ENCODE data around the gene LRP11. TPM values are rescaled to one million over a fixed set of nuclear protein-coding genes. Genes with fewer than 3 reads are reported as not detected.
"Not testable (repeated sequence)": the region's sequence is repeated elsewhere in the genome, so short reads cannot be mapped to it uniquely, and the experiment has no call there.

LRP11 gene
- total and polyA plus RNA-seq, 5 donors from 2014 or later = 0.42 to 1.3 (median 0.64) TPM

DNA sequence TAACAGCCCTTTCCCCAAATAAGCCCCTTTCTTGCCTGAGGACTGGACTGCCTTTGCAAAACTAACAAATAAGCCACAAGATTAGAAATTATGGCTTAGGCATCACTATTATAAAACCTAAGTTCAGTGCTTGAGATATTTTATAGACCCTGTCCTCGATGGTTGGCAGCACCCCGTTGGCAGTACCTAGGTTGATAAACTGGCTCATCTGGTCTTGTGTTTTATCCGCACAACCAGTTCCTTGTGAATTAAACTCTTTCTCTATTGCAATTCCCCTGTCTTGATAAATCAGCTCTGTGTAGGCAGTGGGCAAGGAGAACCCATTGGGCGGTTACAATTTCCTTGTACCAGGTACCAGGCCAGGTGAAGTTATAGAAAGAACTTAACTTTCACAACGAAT is 6.6 kb downstream of the LRP11 start:
- H3K4me1 ChIP-seq (ENCODE audit: control insufficient read depth, insufficient read depth, low read length, poor library complexity, severe bottlenecking) = peaks cover under 1% of the 10 kb centered on the region
- H3K27me3 Mint-ChIP-seq = peaks cover 35% of the 10 kb centered on the region

GRCh38 chr6:149856256-149856994 is 7.7 kb downstream of the LRP11 start:
- Mint-ChIP-seq H3K27ac (no peak overlapping the region), H3K4me1 (peaks cover 0 to 6% (median 1%) of the 10 kb centered on the region in 4 donors), H3K9me3 (no peaks in the 10 kb centered on the region), H3K36me3 (peaks cover 7% of the 10 kb centered on the region), H3K27me3 (peaks cover 30% of the 10 kb centered on the region), H3K4me3 (no peak overlapping the region)
- H3K9me3 ChIP-seq (ENCODE audit: control insufficient read depth in 2 of 2, low read length in 2 of 2) = no peaks in the 10 kb centered on the region
- H3K27me3 ChIP-seq (ENCODE audit: control insufficient read depth, insufficient read depth, low read length) = peaks cover 6% of the 10 kb centered on the region
- no peaks in the 10 kb centered on the region for H3K36me3 ChIP-seq (ENCODE audit: control insufficient read depth, insufficient read depth, low read length)
- ATAC-seq (ENCODE audit: low read depth in 2 of 2) = no peak
- DNase-seq = no peak
- H3K4me1 ChIP-seq (ENCODE audit: control insufficient read depth, insufficient read depth, low read length, poor library complexity, severe bottlenecking) = peaks cover 6% of the 10 kb centered on the region
- H3K4me3 ChIP-seq (ENCODE audit: low read depth, low read length) = no peak overlapping the region
- H3K27ac ChIP-seq (ENCODE audit: insufficient read depth, low read length, poor library complexity, severe bottlenecking) = no peak overlapping the region

More for the DNA sequence above, 6.6 kb downstream of the LRP11 start:
- Histone ChIP-seq H3K9me3 (ENCODE audit: control insufficient read depth in 2 of 2, low read length in 2 of 2) (no peaks in the 10 kb centered on the region), H3K27ac (ENCODE audit: insufficient read depth, low read length, poor library complexity, severe bottlenecking) (no peak overlapping the region), H3K4me3 (ENCODE audit: low read depth, low read length) (no peak overlapping the region), H3K36me3 (ENCODE audit: control insufficient read depth, insufficient read depth, low read length) (no peaks in the 10 kb centered on the region), H3K27me3 (ENCODE audit: control insufficient read depth, insufficient read depth, low read length) (peaks cover 13% of the 10 kb centered on the region)
- no peak overlapping the region for H3K27ac Mint-ChIP-seq
- DNase-seq (no peak), ATAC-seq (ENCODE audit: low read depth in 2 of 2) (no peak)
- no peaks in the 10 kb centered on the region for H3K9me3 Mint-ChIP-seq
- peaks cover 0 to 4% (median 2%) of the 10 kb centered on the region in 4 donors for H3K4me1 Mint-ChIP-seq
- H3K36me3 Mint-ChIP-seq = peaks cover 7% of the 10 kb centered on the region
- H3K4me3 Mint-ChIP-seq = no peak overlapping the region

- no peak overlapping the region for H3K27ac ChIP-seq (ENCODE audit: insufficient read depth, low read length, poor library complexity, severe bottlenecking)
- Mint-ChIP-seq H3K27ac (peak overlapping the region in 1 of 3 donors; percentile 50), H3K4me1 (peaks cover 0 to 6% (median 1%) of the 10 kb centered on the region in 4 donors), H3K4me3 (no peak overlapping the region), H3K27me3 (peaks cover 26% of the 10 kb centered on the region), H3K36me3 (peaks cover 4% of the 10 kb centered on the region), H3K9me3 (no peaks in the 10 kb centered on the region)
- H3K27me3 ChIP-seq (ENCODE audit: control insufficient read depth, insufficient read depth, low read length) = peaks cover 3% of the 10 kb centered on the region
- no peak for DNase-seq
- ATAC-seq (ENCODE audit: low read depth in 2 of 2) = no peak
- H3K36me3 ChIP-seq (ENCODE audit: control insufficient read depth, insufficient read depth, low read length) = no peaks in the 10 kb centered on the region
- H3K4me1 ChIP-seq (ENCODE audit: control insufficient read depth, insufficient read depth, low read length, poor library complexity, severe bottlenecking) = peaks cover 6% of the 10 kb centered on the region
- H3K4me3 ChIP-seq (ENCODE audit: low read depth, low read length) = no peak overlapping the region
- no peaks in the 10 kb centered on the region for H3K9me3 ChIP-seq (ENCODE audit: control insufficient read depth in 2 of 2, low read length in 2 of 2)
Observed at GRCh38 chr6:149855741-149856140, 8.4 kb downstream of the LRP11 start.

DNA sequence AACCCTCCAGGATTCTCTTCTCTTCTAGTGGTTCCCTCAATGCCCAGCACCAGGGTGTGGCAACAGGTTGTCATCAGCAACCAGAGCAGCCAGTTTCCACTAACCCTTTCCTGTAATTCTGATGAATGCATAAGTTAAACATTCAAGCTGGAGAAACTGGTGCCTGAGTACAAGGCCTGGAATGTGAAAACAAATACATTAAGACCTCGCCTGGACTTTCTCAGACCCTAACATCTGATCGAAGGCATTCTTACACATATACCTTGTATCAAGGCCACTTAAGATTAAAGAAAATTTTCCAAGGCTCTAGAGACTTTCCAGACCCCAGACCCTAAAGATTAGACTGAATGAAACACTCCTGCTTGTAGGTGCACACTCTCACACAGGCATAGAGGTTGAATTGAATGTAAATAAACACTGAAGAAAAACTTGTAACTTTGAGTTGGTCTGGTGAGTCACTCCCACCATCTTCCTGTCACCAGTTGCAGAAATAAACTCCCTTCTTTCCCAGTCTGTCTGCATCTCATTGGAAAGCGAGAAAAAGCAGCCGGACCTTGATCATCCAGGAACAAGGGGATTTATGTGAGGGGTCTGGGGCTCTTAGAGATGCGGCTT is 9.0 kb downstream of the LRP11 start:
- ATAC-seq (ENCODE audit: low read depth in 2 of 2) = no peak
- Histone ChIP-seq H3K27me3 (ENCODE audit: control insufficient read depth, insufficient read depth, low read length) (peaks cover 3% of the 10 kb centered on the region), H3K4me1 (ENCODE audit: control insufficient read depth, insufficient read depth, low read length, poor library complexity, severe bottlenecking) (peaks cover 6% of the 10 kb centered on the region), H3K36me3 (ENCODE audit: control insufficient read depth, insufficient read depth, low read length) (no peaks in the 10 kb centered on the region), H3K4me3 (ENCODE audit: low read depth, low read length) (no peak overlapping the region), H3K27ac (ENCODE audit: insufficient read depth, low read length, poor library complexity, severe bottlenecking) (no peak overlapping the region), H3K9me3 (ENCODE audit: control insufficient read depth in 2 of 2, low read length in 2 of 2) (no peaks in the 10 kb centered on the region)
- Mint-ChIP-seq H3K4me3 (no peak overlapping the region), H3K4me1 (peaks cover 0 to 6% (median 1%) of the 10 kb centered on the region in 4 donors), H3K9me3 (no peaks in the 10 kb centered on the region), H3K27me3 (peaks cover 23% of the 10 kb centered on the region), H3K36me3 (peaks cover 4% of the 10 kb centered on the region), H3K27ac (peak overlapping the region in 1 of 3 donors; percentile 23)
- DNase-seq = no peak

- ATAC-seq (ENCODE audit: low read depth in 2 of 2) = no peak
- Histone ChIP-seq H3K4me1 (ENCODE audit: control insufficient read depth, insufficient read depth, low read length, poor library complexity, severe bottlenecking) (peaks cover 6% of the 10 kb centered on the region), H3K36me3 (ENCODE audit: control insufficient read depth, insufficient read depth, low read length) (no peaks in the 10 kb centered on the region), H3K27ac (ENCODE audit: insufficient read depth, low read length, poor library complexity, severe bottlenecking) (no peak overlapping the region), H3K4me3 (ENCODE audit: low read depth, low read length) (no peak overlapping the region), H3K27me3 (ENCODE audit: control insufficient read depth, insufficient read depth, low read length) (peaks cover 3% of the 10 kb centered on the region), H3K9me3 (ENCODE audit: control insufficient read depth in 2 of 2, low read length in 2 of 2) (no peaks in the 10 kb centered on the region)
- Mint-ChIP-seq H3K9me3 (no peaks in the 10 kb centered on the region), H3K27me3 (peaks cover 28% of the 10 kb centered on the region), H3K4me3 (no peak overlapping the region), H3K4me1 (peaks cover 0 to 6% (median 1%) of the 10 kb centered on the region in 4 donors), H3K36me3 (peaks cover 4% of the 10 kb centered on the region), H3K27ac (no peak overlapping the region)
- DNase-seq = no peak
Observed at GRCh38 chr6:149854532-149854931, 9.6 kb downstream of the LRP11 start.

GRCh38 chr6:149854017-149854416 is 10.1 kb downstream of the LRP11 start:
- H3K4me1 Mint-ChIP-seq; H3K4me3 ChIP-seq (ENCODE audit: low read depth, low read length); H3K4me1 ChIP-seq (ENCODE audit: control insufficient read depth, insufficient read depth, low read length, poor library complexity, severe bottlenecking); H3K4me3 Mint-ChIP-seq; H3K36me3 Mint-ChIP-seq; H3K27me3 ChIP-seq (ENCODE audit: control insufficient read depth, insufficient read depth, low read length); H3K27ac Mint-ChIP-seq; H3K36me3 ChIP-seq (ENCODE audit: control insufficient read depth, insufficient read depth, low read length); H3K9me3 Mint-ChIP-seq; DNase-seq; H3K27ac ChIP-seq (ENCODE audit: insufficient read depth, low read length, poor library complexity, severe bottlenecking); H3K9me3 ChIP-seq (ENCODE audit: control insufficient read depth in 2 of 2, low read length in 2 of 2); ATAC-seq (ENCODE audit: low read depth in 2 of 2): not testable (repeated sequence)
- peaks cover 28% of the 10 kb centered on the region for H3K27me3 Mint-ChIP-seq

- Histone ChIP-seq H3K9me3 (ENCODE audit: control insufficient read depth in 2 of 2, low read length in 2 of 2) (no peaks in the 10 kb centered on the region), H3K4me1 (ENCODE audit: control insufficient read depth, insufficient read depth, low read length, poor library complexity, severe bottlenecking) (peaks cover 6% of the 10 kb centered on the region), H3K4me3 (ENCODE audit: low read depth, low read length) (no peak overlapping the region), H3K36me3 (ENCODE audit: control insufficient read depth, insufficient read depth, low read length) (no peaks in the 10 kb centered on the region), H3K27me3 (ENCODE audit: control insufficient read depth, insufficient read depth, low read length) (peaks cover 3% of the 10 kb centered on the region), H3K27ac (ENCODE audit: insufficient read depth, low read length, poor library complexity, severe bottlenecking) (no peak overlapping the region)
- no peak overlapping the region for H3K27ac Mint-ChIP-seq
- H3K4me3 Mint-ChIP-seq = no peak overlapping the region
- peaks cover 0 to 5% (median 1%) of the 10 kb centered on the region in 4 donors for H3K4me1 Mint-ChIP-seq
- DNase-seq (peak in 1 of 3 donors; percentile 51), ATAC-seq (ENCODE audit: low read depth in 2 of 2) (no peak)
- H3K9me3 Mint-ChIP-seq = no peaks in the 10 kb centered on the region
- H3K36me3 Mint-ChIP-seq = no peaks in the 10 kb centered on the region
- peaks cover 23% of the 10 kb centered on the region for H3K27me3 Mint-ChIP-seq
Observed at GRCh38 chr6:149852881-149853280, 11.3 kb downstream of the LRP11 start.

All from CD4-positive, CD25-positive, alpha-beta regulatory T cell (primary cell).